Mesenchymal stem cell (in vitro differentiated cells and primary cell): ENCODE measurements around the gene MYO19. TPM values are rescaled to one million over a fixed set of nuclear protein-coding genes. Genes with fewer than 3 reads are reported as not detected.
"Not testable (repeated sequence)": the region's sequence is repeated elsewhere in the genome, so short reads cannot be mapped to it uniquely, and the experiment has no call there.

Source experiments
- DNase-seq: peaks from one replicate; pipeline ENCODE4 v3.0.0-alpha.2; 2013
- H2AFZ ChIP-seq: one replicate; pipeline ENCODE4 v1.6.1; 2013; ENCODE audit warnings: low read depth, mild to moderate bottlenecking, control low read depth, inconsistent platforms, low read length, moderate library complexity
- H2AK5ac ChIP-seq: 2 replicates; pipeline ENCODE4 v1.6.1; 2013; ENCODE audit warnings: low read length, moderate library complexity, mild to moderate bottlenecking, inconsistent platforms; ENCODE audit not compliant: severe bottlenecking
- H2BK120ac ChIP-seq: one replicate; pipeline ENCODE4 v1.6.1; 2013; ENCODE audit warnings: low read depth, mild to moderate bottlenecking, inconsistent platforms, low read length, moderate library complexity
- H2BK12ac ChIP-seq, 2 experiments: one replicate each; pipeline ENCODE4 v1.6.1; 2013; ENCODE audit warnings: inconsistent platforms in 2 of 2, low read length in 2 of 2, mild to moderate bottlenecking in 2 of 2, moderate library complexity in 2 of 2, control low read depth in 1 of 2
- H2BK15ac ChIP-seq: one replicate; pipeline ENCODE4 v1.6.1; 2013; ENCODE audit warnings: mild to moderate bottlenecking, low read depth, inconsistent platforms; ENCODE audit not compliant: poor library complexity, severe bottlenecking
- H2BK5ac ChIP-seq: 2 replicates; pipeline ENCODE4 v1.6.1; 2013; ENCODE audit warnings: low read depth, mild to moderate bottlenecking, low read length, control low read depth, inconsistent platforms; ENCODE audit not compliant: poor library complexity, severe bottlenecking
- H3K14ac ChIP-seq, 2 experiments: one replicate each; pipeline ENCODE4 v1.6.1; 2013; ENCODE audit warnings: inconsistent platforms in 2 of 2, low read length in 2 of 2, control low read depth in 1 of 2, mild to moderate bottlenecking in 1 of 2, moderate library complexity in 1 of 2
- H3K18ac ChIP-seq, 2 experiments: one replicate each; pipeline ENCODE4 v1.6.1; 2013; ENCODE audit warnings: inconsistent platforms in 2 of 2, low read length in 2 of 2, control low read depth in 1 of 2, low read depth in 1 of 2, mild to moderate bottlenecking in 1 of 2
- H3K23ac ChIP-seq, 2 experiments: one replicate each; pipeline ENCODE4 v1.6.1; 2013; ENCODE audit warnings: inconsistent platforms in 2 of 2, low read length in 2 of 2, mild to moderate bottlenecking in 2 of 2, moderate library complexity in 2 of 2, control low read depth in 1 of 2
- H3K27ac ChIP-seq: 2 replicates; pipeline ENCODE4 v1.5.1; 2013; ENCODE audit warnings: mild to moderate bottlenecking, moderate library complexity, low read length, control low read depth, inconsistent platforms; ENCODE audit not compliant: poor library complexity, severe bottlenecking
- H3K27me3 ChIP-seq, 2 experiments: 2 replicates each; pipeline versions ENCODE4 v1.6.1 to v1.7.0; 2013; ENCODE audit warnings: low read length in 2 of 2, mild to moderate bottlenecking in 2 of 2, moderate library complexity in 2 of 2, control low read depth in 1 of 2, inconsistent platforms in 1 of 2; ENCODE audit not compliant: control insufficient read depth in 1 of 2, insufficient read depth in 1 of 2
- H3K36me3 ChIP-seq, 2 experiments: 2 replicates each; pipeline versions ENCODE4 v1.6.1 to v1.7.0; 2013; ENCODE audit warnings: low read length in 2 of 2, control low read depth in 1 of 2, inconsistent platforms in 1 of 2, low read depth in 1 of 2, mild to moderate bottlenecking in 1 of 2; ENCODE audit not compliant: insufficient read depth in 2 of 2, control insufficient read depth in 1 of 2
- H3K4ac ChIP-seq, 2 experiments: one replicate each; pipeline ENCODE4 v1.6.1; 2013; ENCODE audit warnings: inconsistent platforms in 2 of 2, low read length in 2 of 2, mild to moderate bottlenecking in 2 of 2, moderate library complexity in 2 of 2, control low read depth in 1 of 2, low read depth in 1 of 2
- H3K4me1 ChIP-seq: 2 replicates; pipeline ENCODE4 v1.6.1; 2013; ENCODE audit warnings: low read depth, low read length, control low read depth; ENCODE audit not compliant: control insufficient read depth, insufficient read depth
- H3K4me2 ChIP-seq: 2 replicates; pipeline ENCODE4 v1.6.1; 2013; ENCODE audit warnings: low read length, mild to moderate bottlenecking, inconsistent platforms; ENCODE audit not compliant: poor library complexity, severe bottlenecking
- H3K4me3 ChIP-seq, 2 experiments: 2 replicates each; pipeline versions ENCODE4 v1.5.1 to v1.7.0; 2013; ENCODE audit warnings: low read length in 2 of 2, mild to moderate bottlenecking in 2 of 2, control low read depth in 1 of 2, low read depth in 1 of 2; ENCODE audit not compliant: insufficient read depth in 1 of 2
- H3K79me1 ChIP-seq: replicated peaks from 2 replicates; pipeline ENCODE4 v1.6.1; 2013; ENCODE audit warnings: mild to moderate bottlenecking, control low read depth, low read length, inconsistent platforms; ENCODE audit not compliant: poor library complexity, severe bottlenecking
- H3K9ac ChIP-seq: 2 replicates; pipeline ENCODE4 v1.7.0; 2013; ENCODE audit warnings: mild to moderate bottlenecking, low read length, moderate library complexity
- H3K9me3 ChIP-seq: 2 replicates; pipeline ENCODE4 v1.7.0; 2013; ENCODE audit warnings: mild to moderate bottlenecking, low read length; ENCODE audit not compliant: control insufficient read depth
- H4K8ac ChIP-seq: one replicate; pipeline ENCODE4 v1.6.1; 2013; ENCODE audit warnings: inconsistent platforms, mild to moderate bottlenecking, low read length, moderate library complexity
- H4K91ac ChIP-seq: one replicate; pipeline ENCODE4 v1.6.1; 2013; ENCODE audit warnings: mild to moderate bottlenecking, low read length, inconsistent platforms
- WGBS: methylation state at CpG from one replicate; pipeline ENCODE4 v1.1.7; 2013; ENCODE audit warnings: mixed read lengths; 5-methylcytosine and 5-hydroxymethylcytosine counted together
- small RNA-seq: library from polyadenylated mRNA; stranded (forward); fragments of <200 nt; extraction: miRNeasy Mini kit (QIAGEN cat#:217004); gene quantifications from one replicate; pipeline ENCODE3, GENCODE V24; 2013; ENCODE audit warnings: low read depth

MYO19 gene

GRCh38 chr17:36452888-36453287, 81.8 kb downstream of the MYO19 start:
- H3K4me2 ChIP-seq, H3K4me1 ChIP-seq, H2AK5ac ChIP-seq, H3K14ac ChIP-seq, H3K23ac ChIP-seq, H2AFZ ChIP-seq, H3K79me1 ChIP-seq, DNase-seq, H2BK15ac ChIP-seq, H3K18ac ChIP-seq, H4K8ac ChIP-seq, H3K36me3 ChIP-seq, H3K27ac ChIP-seq, H3K9ac ChIP-seq, H2BK5ac ChIP-seq, H3K4ac ChIP-seq, H2BK12ac ChIP-seq, H3K27me3 ChIP-seq, H4K91ac ChIP-seq, H3K4me3 ChIP-seq, H3K9me3 ChIP-seq, H2BK120ac ChIP-seq: not testable (repeated sequence)
- WGBS, result 64% methylated on average over 7 of the region's 9 CpGs

DNA sequence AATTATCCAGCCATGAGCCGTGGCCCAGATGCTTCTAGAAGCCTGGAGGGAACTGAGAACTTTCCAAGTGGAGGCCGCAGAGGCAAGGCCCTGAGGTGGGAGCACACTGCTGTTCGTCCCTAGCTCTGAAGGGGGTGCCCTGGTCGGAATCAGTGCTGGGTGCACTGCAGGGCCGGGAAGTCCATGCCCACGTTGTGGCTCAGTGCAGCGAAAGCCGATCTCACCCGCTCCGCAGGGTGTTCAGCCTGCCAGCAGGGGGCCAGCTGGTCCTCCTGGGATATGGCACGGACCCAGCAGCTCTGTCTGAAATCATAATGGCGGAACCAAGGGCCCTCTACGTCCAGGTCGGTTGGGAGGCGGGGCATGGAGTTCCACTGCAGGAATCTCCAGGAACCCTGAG, 84.7 kb downstream of the MYO19 start:
- H3K9ac ChIP-seq, H3K4me1 ChIP-seq, H3K27ac ChIP-seq, DNase-seq, H3K14ac ChIP-seq, H3K4me3 ChIP-seq, H3K4ac ChIP-seq, H3K27me3 ChIP-seq, H3K9me3 ChIP-seq, H2AFZ ChIP-seq, H2BK15ac ChIP-seq, H3K79me1 ChIP-seq, H3K23ac ChIP-seq, H3K18ac ChIP-seq, H3K36me3 ChIP-seq, H2BK120ac ChIP-seq, H2BK12ac ChIP-seq, H2BK5ac ChIP-seq, H3K4me2 ChIP-seq, H4K8ac ChIP-seq, H4K91ac ChIP-seq, H2AK5ac ChIP-seq: not testable (repeated sequence)
- whole genome bisulfite sequencing, result no CpG with 5 or more reads among the region's 15 CpGs

Small RNA genes lying within 50 kb of the gene (small RNA-seq; reads per million reads assigned to genes)
- gene RNA5SP439, result not detected
